Prostate gland (tissue), 2 donors: ENCODE data around the gene RGS13.

Experiments
- CTCF ChIP-seq, 4 experiments: fragments of 200-600 bp in 2 of 4; fragments of 450-650 bp in 2 of 4; sonication (generic) in 2 of 4; IDR thresholded peaks; 1 replicate in 3 of 4; 2 replicates in 1 of 4; pipeline ENCODE4 v1.5.1; 2016 to 2019; ENCODE audit warnings: antibody characterized with exemption in 4 of 4, mild to moderate bottlenecking in 2 of 4, moderate library complexity in 2 of 4
- POLR2AphosphoS5 ChIP-seq: sonication (generic); formaldehyde crosslinking; IDR thresholded peaks from one replicate; pipeline ENCODE4 v1.6.1; 2017; ENCODE audit warnings: antibody characterized with exemption

DNA sequence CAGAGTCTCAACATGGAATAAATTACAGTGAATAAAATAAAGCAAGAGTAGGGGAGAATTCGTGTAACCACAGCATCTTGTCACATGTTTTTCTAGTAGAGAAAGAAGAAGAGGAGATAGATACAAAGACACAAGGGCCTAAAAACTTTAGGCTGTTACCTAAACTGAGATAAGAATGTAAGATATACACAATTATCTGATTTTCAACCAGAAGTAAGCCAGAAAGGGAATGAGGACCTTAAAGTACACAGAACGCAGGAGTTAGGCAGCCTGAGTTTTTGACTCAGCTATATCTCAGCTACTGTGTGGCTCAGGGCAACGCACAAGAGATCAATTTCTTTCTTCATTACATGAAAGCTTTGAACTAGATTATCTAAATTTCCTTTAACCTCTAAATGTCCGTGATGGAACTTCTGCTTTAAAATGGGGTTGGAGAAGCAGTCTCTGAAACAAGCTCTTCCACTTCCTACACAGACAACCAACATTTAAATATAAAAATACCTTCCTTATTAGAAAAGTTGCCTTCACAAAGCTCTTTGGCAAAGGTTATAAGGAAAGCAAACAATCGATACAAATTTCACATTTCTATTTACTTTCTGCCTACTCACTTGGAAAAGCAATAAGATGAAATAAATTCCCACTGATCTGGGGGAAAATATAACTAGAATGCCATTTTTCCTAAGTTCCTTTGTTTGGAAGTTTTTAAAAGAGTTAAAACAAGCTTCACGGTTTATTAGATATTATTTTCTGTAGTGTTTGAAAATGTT is 5.2 kb upstream of the RGS13 start:
- no peak for TF ChIP-seq POLR2AphosphoS5
- TF ChIP-seq CTCF (IDR thresholded peaks at IDR 0.05), result no peak
